NT2/D1 (cell line): ENCODE data around the gene ELAVL2.

Experiments used
- YY1 ChIP-seq: IDR thresholded peaks from 2 replicates; pipeline ENCODE4 v1.6.1; 2011; ENCODE audit not compliant: insufficient read length, insufficient read depth
- ZNF274 ChIP-seq: IDR thresholded peaks from 2 replicates; pipeline ENCODE4 v1.6.1; 2011; ENCODE audit warnings: mild to moderate bottlenecking, low read depth, low read length

- TF ChIP-seq YY1 (no peak), ZNF274 (no peak)
Measured at GRCh38 chr9:23796209-23796608, 29.8 kb downstream of the ELAVL2 start.
